Measurements from ENCODE around the gene TSPAN3.

TSPAN3 gene

DNA sequence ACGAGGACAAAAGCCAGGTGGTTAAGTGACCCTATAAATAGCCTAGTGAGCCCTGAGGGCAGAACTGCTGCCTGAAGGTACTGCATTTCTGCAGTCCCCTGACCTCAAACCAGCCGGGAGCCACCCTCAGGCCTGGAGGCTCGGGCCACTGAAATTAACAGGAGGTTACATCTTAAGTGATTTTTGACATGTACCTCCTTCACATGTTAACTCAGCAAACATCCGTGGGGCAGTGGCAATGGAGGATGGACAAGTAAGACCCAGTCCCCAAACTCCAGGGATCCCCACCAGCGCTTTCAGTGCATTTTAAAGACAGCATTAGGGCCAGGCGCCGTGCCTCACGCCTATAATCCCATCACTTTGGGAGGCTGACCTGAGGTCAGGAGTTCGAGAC is 49.8 kb downstream of the TSPAN3 start:
- DNase-seq (ENCODE audit: low read depth): no peak
- no peak for TF ChIP-seq CTCF (conservative IDR thresholded peaks at IDR 0.05; ENCODE audit: control insufficient read depth, insufficient read depth, low read depth, low read length)
- H3K4me3 ChIP-seq (ENCODE audit: control insufficient read depth, low read depth, low read length): no peak overlapping the region

GRCh38 chr15:77020348-77021087 is 50.4 kb downstream of the TSPAN3 start:
- TF ChIP-seq CTCF (conservative IDR thresholded peaks at IDR 0.05; ENCODE audit: control insufficient read depth, insufficient read depth, low read depth, low read length): no peak
- H3K4me3 ChIP-seq (ENCODE audit: control insufficient read depth, low read depth, low read length): no peak overlapping the region
- DNase-seq (ENCODE audit: low read depth): no peak

DNA sequence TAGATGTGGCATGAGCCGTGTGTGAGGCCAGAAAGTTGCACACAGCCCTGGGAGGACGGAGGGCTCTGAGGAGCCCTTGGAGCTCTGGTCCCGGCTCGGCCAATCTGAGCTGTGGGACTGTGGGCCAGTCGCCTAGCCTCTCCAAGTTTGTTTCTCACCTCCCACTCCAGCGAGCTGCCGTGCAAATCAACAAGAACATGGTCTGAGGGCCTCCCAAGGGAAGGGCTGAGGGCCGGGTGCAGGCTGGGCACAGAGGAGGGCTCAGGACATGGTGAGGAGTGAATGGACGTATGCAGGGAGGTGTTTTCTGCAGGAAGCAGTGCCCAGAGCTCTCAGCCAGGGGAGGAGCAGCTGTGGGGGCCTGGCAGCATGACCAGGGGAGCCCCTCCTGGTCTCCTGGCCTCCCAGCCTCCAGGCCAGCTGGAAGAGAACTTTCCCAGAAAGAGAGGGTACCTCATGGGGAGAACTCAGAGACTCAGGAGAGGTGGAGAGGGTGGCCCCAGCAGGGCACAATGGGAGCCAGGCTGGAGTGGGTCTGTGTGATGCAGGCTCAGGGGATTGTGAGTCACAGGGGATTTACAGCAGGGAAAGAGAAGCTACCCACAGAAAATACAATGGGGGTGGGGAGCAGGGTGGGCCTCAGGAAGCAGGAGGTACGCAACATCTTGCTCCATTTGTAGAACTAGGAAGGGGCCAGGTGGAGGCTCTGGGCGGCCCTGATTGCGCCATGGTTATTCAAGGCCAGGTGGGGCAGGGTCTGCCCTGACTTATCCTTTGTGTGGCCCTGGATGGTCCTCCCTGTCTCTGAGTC is 51.2 kb downstream of the TSPAN3 start:
- TF ChIP-seq CTCF (conservative IDR thresholded peaks at IDR 0.05; ENCODE audit: control insufficient read depth, insufficient read depth, low read depth, low read length): no peak
- no peak for DNase-seq (ENCODE audit: low read depth)
- H3K4me3 ChIP-seq (ENCODE audit: control insufficient read depth, low read depth, low read length): no peak overlapping the region

GRCh38 chr15:77018796-77019505 is 52.0 kb downstream of the TSPAN3 start:
- no peak for DNase-seq (ENCODE audit: low read depth)
- no peak for TF ChIP-seq CTCF (conservative IDR thresholded peaks at IDR 0.05; ENCODE audit: control insufficient read depth, insufficient read depth, low read depth, low read length)
- H3K4me3 ChIP-seq (ENCODE audit: control insufficient read depth, low read depth, low read length): no peak overlapping the region

DNA sequence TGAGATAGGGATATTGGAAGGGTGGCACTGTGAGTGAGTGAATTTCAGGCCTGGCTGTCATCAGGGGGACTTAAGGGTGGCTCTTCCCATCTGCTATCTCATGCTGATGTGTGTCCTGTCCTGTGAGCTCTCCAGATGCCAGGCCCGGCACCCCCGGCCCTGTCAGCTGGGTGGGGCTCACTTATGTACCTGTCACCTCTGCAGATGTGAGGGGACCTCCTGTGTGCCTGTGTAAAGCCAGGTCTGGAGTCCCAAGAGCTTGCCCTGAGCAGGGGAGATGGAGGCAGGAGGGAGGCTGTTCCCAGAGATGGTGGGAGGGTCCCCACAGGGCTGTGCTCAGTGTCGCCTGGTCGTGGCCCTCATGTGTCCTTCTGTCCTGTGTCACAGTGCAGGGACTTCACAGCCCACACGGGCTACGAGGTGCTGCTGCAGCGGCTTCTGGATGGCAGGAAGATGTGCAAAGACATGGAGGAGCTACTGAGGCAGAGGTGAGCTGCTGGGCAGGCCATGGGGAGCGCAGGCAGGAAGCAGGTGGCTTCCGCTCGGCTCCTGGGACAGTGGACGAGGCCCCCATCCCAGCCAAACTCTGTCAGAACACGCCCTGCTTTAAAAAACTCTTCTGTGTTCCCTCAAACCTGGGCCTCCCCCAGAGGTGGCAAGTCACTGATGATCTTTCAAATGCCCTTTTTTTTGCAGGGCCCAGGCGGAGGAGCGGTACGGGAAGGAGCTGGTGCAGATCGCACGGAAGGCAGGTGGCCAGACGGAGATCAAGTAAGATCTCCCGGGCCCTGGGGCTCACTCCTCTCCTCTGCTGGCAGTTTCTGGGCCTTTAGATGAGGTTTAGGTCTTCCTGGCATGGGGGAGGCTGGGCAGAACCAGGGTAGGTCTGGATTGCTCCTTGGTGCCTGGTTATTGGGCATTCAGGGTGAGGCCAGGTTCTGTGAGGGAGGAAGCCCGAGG is 52.9 kb downstream of the TSPAN3 start:
- TF ChIP-seq CTCF (conservative IDR thresholded peaks at IDR 0.05; ENCODE audit: control insufficient read depth, insufficient read depth, low read depth, low read length): no peak
- no peak for DNase-seq (ENCODE audit: low read depth)
- no peak overlapping the region for H3K4me3 ChIP-seq (ENCODE audit: control insufficient read depth, low read depth, low read length)

Measured in fibroblast of mammary gland (primary cell).